GM18867 (cell line): ENCODE data around the gene CCSER2.
"Not testable (repeated sequence)": the region's sequence is repeated elsewhere in the genome, so short reads cannot be mapped to it uniquely, and the experiment has no call there.

Experiments
- ATAC-seq: cut with Tn5 transposase; IDR thresholded peaks from one replicate; pipeline ENCODE4 v1.9.1; 2021; ENCODE audit warnings: mild to moderate bottlenecking, moderate library complexity; ENCODE audit not compliant: unreplicated experiment

Gene CCSER2

DNA sequence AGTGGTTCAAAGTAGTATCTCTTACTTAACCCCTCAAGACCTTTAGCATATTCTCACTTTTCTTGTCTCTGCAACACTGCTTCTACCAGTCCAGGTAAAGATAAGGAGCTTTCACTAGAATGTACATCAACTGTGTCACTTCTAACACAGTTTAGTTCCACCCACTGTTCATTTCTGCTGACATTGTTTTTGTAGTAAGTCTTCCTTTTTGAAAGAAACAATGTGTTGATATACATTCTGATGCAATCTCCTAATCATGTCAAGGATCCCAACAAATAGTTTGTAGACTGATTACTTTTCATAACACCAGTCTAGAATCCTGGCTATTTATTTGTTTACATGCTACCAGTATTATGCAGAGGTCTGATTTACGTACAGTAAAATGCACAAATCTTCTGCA, 47.5 kb downstream of the CCSER2 start:
- no peak for ATAC-seq

DNA sequence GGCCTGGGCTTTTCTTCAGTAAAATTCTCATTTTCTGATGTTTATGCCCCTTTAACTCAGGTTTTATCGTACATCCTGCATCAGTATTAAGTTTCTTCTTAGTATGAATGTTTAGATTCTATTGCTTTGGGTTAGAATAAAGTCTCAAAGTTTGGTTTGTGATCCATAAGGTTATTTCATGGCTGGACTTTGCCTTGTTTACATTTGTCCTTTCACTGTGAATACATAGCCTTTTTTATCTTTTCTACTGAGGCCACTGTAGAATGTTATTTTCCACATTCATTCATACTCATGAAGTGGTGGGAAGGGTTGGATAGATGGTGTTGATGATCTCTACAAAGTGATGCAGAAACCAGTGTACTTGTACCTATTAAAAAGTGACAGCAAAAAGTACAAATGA, 59.8 kb downstream of the CCSER2 start:
- no peak for ATAC-seq

DNA sequence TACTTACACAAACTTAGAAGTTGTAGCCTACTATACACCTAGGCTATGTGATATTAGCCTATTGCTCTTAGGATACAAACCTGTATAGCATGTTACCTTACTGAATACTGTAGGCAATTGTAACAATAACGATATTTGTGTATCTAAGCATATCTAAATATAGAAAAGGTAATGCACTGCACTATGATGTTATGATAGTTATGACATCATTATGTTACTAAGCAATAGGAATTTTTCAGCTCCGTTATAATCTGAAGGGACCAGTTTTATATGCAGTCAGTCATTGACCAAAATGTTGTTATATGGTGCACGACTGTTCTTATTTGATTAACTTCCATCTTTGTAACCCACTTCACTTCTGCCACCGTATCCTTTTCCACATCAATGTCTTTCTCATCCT, 62.0 kb downstream of the CCSER2 start:
- ATAC-seq = no peak

DNA sequence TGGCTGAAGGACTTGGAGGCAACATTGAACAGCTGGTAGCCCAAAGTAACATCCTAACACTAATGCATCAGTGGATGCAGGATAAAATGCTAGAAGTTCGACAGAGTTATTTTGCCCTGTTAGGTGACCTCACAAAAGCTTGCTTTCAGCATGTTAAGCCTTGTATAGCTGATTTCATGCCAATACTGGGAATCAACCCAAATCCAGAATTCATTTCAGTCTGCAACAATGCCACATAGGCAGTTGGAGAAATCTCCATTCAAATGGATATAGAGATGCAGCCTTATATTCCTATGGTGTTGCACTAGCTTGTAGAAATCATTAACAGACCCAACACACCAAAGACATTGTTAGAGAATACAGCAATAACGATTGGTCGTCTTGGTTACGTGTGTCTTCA, 62.9 kb downstream of the CCSER2 start:
- no peak for ATAC-seq

DNA sequence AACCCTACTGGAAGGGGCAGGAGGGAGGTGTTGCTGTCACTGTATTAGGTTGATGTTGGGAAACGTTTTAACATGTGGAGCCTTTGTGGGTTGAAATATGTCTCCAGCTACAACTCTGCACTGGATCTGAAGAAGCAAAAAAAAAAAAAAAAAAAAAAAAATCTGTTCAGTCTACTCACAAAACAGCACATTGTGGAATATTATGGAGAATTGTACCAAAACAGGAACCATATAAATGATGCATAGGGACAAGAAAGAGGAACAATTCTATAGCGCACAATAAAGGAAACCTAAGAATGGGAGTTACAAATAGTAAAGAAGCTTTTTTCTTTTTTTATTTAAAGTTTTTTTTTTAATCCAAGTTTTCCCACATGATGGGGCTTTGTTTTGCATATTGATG, 63.8 kb downstream of the CCSER2 start:
- ATAC-seq = no peak

DNA sequence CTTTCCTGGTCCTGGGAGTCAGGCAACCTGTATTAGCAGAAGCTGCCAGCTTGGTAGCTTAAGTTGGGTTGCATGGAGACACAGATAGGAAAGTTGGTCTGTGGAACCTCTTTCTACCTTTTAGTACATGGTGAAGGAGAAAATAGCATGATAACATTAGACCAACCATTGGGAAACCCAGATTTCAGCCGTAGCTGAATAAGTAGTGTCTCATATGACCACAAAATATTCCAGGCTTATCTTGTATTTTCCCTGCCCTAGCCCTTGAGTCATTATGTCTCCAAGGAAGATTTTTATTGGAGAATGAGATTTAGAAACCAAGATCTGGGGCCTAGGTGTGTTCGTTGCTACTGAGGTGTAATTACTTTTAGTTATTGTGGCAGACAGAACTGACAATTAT, 67.2 kb downstream of the CCSER2 start:
- ATAC-seq = no peak

DNA sequence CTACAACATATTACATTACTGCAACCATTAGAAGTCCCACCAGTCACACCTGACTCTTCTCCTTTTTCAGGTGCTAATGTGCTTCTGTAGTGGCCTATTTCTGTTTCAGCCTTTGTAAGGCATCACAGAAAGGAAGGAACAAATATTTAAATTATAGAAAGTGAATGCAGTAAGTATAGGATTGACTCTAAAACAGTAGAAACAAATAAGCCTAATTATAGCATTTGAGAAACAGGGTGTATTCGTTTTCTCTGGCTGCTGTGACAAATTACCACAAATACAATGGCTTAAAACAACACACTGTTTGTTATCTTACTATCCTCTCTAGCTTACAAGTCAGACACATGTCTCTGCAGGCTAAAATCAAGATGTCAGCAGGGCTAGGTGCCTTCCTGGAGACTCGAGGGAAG, 69.4 kb downstream of the CCSER2 start:
- peak; percentile 73 for ATAC-seq

DNA sequence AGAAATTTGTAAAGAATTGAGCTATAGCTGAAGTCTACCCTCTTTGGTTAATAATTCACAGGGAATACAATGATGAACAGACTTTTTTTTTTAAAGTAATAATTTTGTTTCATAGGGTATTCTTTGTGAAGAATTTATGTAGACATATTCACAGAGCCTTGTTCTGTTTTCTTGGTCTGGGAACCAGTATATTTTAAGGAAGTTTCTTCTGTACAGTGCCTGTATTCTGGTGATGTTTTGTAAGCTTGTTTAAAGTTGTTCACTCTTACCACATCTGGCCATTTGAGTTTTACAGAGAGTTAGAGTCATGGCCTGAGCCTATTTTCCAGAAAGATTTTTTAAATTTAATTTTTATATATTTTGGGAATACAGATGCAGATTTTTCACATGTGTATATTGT, 70.3 kb downstream of the CCSER2 start:
- ATAC-seq = no peak

DNA sequence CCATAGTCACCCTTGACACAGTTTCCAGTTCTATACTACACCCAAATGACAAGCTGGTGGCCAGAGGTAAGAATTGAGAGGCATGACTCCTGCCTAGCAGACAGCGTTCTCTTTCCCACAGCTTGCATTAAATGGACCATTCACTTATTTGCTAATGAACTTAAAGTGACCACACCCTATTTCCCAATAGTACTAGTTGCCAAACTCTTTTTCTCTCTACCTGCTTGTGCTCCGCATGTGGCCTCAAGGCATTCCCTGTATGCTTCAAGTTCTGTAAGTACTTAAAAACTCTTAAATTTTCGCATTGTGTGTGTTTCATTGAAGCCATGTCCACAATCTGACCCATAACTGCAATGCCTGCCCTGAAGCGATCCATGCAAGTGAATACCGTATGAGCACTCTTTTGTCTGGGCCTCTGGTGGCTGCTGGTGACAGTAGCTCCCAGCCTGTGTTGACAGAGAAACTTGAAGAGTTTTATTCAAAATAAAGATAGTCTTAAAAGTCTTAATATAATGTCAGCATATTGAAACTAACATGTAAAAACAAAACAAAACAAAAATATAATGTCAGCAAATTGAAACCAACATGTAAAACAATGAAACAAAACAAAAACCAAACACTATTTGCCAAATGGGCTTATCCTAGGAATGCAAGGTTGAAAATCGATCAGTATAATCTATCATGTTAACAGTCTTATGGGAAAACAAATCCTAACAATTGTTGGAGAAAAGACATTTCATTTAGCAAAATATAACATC, 73.6 kb downstream of the CCSER2 start:
- no peak for ATAC-seq

DNA sequence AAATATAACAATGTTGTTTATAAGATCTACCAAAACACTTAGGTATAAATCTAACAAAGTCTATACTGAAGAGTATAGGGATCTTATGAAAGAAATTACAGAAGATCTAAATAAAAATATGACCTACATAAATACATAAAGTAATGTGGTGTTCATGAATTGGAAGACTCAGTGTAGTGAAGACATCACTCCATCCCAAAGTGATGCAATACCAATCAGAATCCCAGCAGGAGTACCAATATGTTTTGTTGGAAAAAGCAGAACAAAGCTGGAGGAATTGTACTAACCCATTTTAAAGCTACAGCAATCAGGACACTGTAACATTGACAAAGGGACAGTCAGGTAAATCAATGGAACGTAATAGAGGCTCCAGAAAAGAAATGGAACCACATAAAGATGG, 76.4 kb downstream of the CCSER2 start:
- no peak for ATAC-seq

DNA sequence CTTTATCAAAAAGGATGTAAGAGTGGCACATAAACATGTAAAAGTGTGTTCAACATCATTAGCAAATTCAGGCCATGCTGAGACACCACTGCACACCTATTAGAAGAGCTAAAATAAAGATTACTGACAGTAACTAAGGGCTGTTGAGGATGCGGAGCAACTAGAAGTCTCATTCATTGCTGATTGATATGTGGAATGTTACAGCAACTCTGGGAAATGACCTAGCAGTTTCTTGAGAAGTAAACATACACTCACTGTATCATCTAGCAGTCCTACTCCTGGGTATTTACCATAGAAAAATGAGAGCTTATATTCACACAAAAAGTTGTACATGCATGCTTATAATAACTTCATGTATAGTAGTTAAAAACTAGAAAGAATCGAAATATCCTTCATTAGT, 77.3 kb downstream of the CCSER2 start:
- no peak for ATAC-seq

DNA sequence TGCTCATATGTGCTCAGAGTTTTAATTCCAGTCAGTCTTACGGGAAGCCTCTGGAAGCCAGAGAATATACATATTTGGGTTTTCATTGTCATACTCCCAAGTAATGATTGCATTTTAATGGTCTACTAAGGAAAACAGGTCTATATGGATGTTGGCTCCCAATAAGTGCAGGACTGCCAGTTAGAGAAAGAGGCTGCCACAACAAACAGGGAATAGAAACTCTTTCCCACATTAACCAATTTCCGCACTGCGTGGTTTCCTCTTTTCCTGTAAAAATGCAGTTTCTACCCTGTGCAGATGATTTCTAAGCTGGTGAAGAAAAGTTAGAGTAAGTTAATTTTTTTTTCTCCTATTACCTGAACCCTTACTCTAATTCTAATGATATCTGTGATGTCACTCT, 78.2 kb downstream of the CCSER2 start:
- ATAC-seq = no peak

DNA sequence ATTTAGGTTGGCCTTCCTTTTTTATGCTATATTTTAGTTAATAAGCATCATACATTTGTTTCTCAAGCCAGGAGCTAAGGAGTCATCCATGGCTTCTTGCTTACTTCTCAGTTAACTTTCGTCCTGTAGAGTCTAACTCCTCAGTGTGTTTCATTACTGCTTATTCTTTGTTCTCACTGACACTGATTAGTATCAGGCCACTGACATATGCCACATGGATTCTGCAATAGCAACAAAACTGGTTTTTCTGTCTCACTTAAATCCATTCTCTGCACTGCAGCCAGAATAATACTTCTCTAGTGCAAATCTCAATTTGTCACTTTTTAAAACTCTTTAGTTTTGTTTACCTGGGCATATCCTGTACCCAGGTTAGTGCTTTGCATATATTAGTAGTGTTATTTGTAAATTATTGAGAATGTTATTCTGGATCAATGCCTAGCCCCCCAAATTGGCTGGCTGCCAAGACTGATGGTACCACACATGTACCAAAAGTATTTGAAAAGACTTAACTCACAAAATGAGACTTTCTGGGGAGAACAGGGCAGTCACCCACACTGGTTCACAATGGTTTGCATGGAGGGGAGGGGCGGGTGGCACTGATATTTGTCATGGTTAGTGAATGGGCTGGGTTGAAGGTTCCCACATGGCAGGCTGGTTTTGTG, 79.1 kb downstream of the CCSER2 start:
- ATAC-seq = no peak

DNA sequence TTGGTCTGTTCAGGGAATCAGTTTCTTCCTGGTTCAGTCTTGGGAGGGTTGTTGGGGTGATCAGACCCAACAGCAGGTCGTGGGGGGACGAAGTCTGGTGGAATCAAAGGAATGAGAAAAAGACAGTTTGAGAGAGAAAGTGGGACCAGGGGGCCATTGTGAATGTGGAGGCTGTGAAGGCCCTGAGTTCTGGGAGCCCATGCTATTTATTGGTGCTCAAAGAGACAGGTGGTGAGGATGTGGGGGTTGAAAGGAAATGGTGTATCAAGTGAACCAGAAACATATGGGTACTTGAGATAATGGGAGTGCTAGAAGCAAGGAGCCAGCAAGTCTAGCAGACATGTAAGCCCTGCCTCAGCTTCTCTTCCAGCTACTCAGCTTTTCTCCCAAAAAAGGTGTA, 84.1 kb downstream of the CCSER2 start:
- no peak for ATAC-seq

DNA sequence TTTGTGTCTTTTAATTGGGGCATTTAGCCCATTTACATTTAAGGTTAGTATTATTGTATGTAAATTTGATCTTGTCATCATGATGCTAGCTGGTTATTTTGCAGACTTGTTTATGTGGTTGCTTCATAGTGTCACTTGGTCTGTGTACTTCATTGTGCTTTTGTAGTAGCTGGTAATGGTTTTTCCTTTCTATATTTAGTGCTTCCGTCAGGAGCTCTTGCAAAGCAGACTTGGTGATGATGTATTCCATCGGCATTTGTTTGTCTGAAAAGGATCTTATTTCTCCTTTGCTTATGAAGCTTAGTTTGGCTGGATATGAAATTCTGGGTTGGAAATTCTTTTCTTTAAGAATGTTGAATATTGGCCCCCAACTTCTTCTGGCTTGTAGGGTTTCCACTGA, 85.7 kb downstream of the CCSER2 start:
- not testable (repeated sequence) for ATAC-seq

DNA sequence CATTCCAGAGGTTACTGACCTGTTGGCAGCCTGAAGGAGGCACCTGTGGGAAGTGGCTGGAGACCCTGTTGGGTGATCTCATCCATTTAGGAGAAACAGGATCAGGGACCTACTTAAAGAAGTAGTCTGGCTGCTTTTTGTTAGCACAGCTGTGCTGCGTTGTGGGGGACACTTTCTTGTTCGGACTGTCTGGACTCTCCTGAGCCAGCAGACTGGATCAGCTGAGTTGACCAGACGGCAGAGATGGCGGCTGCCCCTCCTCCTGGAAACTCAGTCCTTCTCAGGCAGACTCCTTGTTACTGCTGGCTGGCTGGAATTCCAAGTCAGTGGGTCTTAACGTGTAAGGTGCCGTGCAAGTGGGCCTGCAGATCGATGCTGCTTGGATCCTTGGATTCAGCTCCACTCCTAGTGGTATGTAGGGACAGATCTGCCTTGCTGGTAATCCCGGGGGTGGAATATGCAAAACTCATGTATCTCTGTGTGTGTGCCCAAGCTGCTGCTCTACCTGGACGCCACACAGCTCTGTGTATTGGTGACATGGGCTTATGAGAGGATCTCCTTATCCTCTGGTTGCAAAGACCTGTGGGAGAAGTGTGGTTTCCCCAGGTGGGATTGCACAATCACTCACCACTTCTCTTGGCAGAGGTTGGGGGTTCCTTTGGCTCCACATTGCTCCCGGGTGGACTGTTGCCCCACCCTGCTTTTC, 87.3 kb downstream of the CCSER2 start:
- ATAC-seq = no peak

DNA sequence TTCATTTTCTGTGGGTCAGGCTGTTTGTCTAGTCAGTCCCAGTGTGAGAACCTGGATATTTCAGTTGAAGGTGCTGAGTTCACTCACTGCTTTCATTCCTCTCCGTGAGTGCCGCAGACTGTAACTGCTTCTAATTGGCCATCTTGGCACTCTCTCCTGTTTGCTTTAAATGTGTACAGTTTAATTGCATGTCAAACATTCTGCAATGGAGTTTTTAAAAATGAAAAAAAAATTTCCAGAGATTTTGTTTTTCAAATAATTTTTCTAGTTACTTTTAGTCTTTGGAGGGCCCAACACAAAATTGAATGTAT, 87.8 kb downstream of the CCSER2 start:
- no peak for ATAC-seq

DNA sequence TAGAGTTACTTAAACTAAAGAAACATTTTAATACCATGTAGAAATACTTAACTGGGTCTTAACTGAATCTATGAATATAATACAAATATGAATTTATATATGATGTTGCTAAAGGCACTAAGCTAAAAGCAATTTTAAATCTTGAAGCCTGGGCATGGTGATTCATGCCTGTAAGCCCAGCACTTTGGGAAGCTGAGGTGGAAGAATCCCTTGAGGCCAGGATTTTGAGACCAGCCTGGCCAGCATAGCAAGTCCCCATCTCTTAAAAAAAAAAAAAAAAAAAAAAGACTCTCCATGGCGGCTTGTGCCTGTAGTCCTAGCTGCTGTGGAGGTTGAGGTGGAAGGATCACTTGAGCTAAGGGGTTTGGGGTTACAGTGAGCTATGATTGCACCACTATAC, 95.3 kb downstream of the CCSER2 start:
- ATAC-seq = no peak

DNA sequence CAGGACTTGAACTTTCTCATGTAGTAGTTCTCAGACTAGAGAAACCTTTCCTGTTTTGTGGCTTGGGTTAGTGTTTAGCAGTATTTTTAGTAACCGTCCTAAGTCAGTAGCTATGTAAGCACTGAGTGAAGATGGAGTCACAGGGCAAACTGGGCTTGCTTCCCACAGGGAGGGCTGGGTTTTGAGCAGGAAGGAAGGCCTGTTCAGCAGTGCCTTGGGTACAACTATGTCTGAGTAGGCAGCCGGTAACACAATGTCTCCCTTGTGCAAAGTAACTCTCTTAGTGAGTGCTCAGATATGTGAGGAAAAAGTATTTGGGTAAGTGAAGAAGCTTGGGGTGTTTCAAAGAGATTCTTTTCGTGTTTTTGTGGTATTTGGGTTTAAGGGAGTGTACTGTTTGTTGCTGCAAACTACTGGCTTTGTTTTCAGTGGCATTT, 96.4 kb downstream of the CCSER2 start:
- ATAC-seq = no peak

DNA sequence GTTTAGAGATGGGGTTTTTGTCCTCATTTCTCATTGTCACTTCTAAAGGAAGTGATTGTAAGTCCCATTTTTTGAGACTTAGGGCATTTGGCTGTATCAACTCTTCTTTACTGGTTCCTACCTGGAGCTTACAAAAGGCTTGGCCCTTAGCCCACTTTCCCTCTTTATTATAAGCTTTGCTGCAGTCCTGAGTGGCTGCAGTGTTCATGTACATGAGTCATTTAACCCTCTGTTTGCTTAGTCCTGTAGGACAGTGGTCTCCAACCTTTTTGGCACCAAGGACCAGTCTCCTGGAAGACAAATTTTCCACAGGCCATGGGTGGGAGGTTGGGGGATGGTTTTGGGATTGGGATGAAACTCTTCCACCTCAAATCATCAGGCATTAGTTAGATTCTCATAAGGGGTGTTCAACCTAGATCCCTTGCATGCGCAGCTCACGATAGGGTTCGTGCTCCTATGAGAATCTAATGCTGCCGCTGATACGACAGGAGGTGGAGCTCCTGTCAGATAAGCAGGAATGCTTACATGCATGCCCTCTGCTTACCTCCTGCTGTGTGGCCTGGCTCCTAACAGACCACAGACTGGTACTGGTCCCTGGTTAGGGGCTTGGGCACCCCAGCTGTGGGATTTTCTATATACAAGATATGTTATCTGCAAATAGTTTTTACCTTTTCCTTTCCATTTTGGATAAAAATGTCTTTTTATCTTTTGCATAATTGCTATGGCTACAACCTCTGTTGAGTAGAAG, 99.7 kb downstream of the CCSER2 start:
- no peak for ATAC-seq

DNA sequence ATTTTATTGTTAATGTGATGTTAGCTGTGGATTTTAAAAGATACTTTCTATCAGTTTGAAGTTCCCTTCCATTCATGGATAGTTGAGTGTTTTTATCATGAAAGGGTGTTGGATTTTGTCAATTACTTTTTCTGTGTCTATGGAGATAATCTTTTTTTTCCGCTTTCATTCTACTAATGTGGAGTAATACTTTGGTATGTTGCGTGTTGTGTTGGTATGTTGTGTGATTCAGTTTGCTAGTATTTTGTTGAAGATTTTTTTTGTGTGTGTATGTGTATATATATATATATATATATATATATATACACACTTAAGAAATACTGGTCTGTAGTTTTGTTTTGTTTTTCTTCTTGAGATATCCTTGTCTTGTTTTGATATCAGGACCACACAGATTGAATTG, 100.3 kb downstream of the CCSER2 start:
- no peak for ATAC-seq
